Measurements from ENCODE around the gene P2RY4.
"Not testable (repeated sequence)": the region's sequence is repeated elsewhere in the genome, so short reads cannot be mapped to it uniquely, and the experiment has no call there.

P2RY4 gene

GRCh38 chrX:70243601-70244000 lies 16.4 kb downstream of the P2RY4 start:
- DNase-seq (ENCODE audit: low read depth): not testable (repeated sequence)

DNA sequence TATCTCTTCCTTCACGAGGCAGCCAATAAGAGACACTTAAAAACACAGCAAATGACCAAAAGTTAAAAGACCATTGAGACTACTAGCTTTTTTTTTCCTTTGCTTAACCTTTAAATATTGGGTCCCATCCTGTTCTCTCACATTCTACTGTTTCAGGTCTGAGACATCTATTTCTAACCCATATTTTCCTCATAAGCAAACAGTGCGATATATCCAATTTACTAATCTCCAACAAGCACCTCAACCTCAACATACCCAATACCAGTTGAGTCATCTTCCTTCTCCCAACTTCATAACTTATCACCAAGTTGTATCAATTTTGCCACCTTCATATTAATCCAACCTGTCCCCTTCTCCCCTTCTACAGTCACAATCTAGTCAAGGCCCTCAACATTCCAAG lies 18.5 kb downstream of the P2RY4 start:
- DNase-seq (ENCODE audit: low read depth): no peak

GRCh38 chrX:70240751-70241150 lies 19.3 kb downstream of the P2RY4 start:
- DNase-seq (ENCODE audit: low read depth): no peak

- no peak for DNase-seq (ENCODE audit: low read depth)
Measured at GRCh38 chrX:70234355-70234754, 25.6 kb downstream of the P2RY4 start, which contains the start of gene AWAT1. AWAT1 (plus strand) TSS chrX:70234655; CDS start chrX:70234696, 41 bp downstream.

GRCh38 chrX:70231666-70232065 lies 28.3 kb downstream of the P2RY4 start:
- DNase-seq (ENCODE audit: low read depth): no peak

- DNase-seq (ENCODE audit: low read depth): no peak
Measured at GRCh38 chrX:70226687-70227086, 33.3 kb downstream of the P2RY4 start.

GRCh38 chrX:70226048-70226447 lies 34.0 kb downstream of the P2RY4 start:
- no peak for DNase-seq (ENCODE audit: low read depth)

- DNase-seq (ENCODE audit: low read depth): no peak
Measured at GRCh38 chrX:70219938-70220764, 39.9 kb downstream of the P2RY4 start.

DNA sequence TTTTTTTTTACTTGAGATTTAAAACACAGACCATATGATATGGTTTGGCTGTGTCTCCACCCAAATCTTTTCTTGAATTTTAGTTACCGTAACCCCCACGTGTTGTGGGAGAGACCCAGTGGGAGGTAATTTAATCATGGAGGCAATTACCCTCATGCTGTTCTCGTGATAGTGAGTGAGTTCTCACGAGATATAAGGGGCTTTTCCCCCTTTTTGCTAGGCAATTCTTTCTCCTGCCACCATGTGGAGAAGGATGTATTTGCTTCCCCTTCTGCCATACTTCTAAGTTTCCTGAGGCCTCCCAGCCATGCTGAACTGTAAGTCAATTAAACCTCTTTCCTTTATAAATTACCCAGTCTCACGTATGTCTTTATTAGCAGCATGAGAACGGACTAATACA lies 50.4 kb downstream of the P2RY4 start:
- DNase-seq (ENCODE audit: low read depth): not testable (repeated sequence)

- no peak for DNase-seq (ENCODE audit: low read depth)
Measured at GRCh38 chrX:70208479-70208878, 51.5 kb downstream of the P2RY4 start.

Measured in activated T-cell treated with anti-CD3 and anti-CD28 coated beads for 48 hours (primary cell).